ENCODE data around the gene SEMA4C.
"Not testable (repeated sequence)": the region's sequence is repeated elsewhere in the genome, so short reads cannot be mapped to it uniquely, and the experiment has no call there.

SEMA4C gene

DNA sequence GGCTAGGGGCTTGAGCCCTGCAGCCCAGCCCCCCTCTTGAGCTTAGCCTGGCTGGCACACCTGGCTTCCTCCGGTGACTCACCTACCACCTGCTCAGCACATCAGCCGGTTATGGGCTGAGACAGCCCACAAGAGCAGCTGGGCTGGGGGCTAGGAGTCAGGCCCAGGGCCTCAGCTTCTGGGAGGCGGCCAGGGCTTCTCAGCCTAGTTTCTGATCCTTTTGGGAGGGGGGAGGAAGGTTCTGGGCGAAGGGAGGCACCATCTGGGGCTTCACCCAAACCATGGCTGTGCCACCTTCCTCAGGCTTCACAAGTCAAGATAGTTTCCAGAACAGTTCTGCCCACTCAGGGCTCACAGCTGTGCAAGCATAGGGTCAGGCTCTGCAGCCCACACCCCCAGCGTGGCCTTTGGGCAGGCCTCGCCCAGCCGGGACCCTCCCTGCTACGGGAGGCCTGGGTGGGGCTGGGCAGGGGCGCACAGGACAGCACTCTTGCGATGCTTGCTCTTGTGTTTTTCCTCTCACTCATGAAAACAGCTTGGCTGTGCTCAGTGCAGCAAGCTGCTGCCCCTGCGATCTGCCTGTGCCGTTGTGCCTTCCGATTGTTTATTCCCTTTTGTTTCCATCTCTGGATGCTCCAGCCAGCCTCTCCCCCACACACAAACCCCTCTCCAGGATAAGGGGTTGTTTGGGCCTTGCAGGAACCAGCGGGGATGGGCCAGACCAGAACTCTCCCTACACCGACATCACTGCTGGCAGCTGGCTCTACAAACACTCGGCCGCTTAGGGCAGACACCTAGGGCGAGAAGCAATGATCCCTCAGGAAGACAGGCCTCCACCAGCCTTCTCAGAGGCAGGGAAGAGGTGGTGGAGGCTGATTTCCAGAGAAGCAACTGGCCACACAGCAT lies 26.1 kb upstream of the SEMA4C start:
- no peak for DNase-seq

DNA sequence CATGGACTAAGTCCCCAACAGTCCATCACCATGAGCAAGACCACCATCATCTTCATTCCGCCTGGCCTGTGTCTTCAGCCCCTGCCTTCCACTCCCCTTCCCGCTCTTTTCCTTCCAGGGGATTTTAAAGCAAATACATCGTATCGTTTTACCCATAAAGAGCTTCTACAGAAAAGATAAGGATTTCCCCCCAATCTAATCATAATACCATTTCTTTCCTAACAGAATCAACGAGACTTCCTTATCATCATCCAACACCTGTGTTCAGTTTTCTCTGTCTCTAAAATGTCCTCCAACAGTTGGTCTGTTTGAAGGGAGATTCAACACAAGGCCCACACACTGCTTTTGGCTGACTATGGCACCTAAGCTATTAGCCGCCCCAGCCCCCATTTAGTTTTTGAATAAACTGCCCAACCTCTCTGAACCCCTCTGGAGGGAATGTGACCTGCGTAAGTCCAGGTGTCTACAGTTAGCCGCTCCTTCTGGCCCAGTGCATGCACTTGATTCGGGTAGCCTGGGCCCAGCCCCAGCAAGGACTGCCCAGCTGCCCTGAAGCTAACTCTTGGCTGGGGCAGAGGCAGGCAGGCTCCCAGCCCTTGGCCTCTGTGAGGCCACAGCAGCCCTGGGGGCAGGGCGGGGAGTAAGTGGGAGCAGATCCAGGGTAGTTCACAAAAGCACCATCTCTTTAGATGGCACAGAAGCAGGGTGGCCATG lies 25.3 kb upstream of the SEMA4C start:
- no peak for DNase-seq

DNA sequence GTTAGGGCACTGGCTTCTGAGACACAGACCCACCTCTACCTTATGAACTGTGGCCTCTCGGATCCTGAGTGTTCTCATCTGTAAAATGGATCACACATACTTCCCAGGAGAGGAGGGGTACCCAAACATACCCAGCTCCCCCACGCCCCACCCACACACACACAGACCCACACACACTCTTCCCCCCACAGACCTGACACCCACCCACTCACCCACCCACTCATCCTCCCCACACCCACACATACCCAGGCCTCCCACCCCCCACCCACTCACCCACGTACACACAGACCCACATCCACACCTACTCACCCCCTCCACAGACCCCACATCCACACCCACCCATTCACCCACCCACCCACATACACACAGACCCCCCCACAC lies 24.3 kb upstream of the SEMA4C start:
- no peak for DNase-seq

GRCh38 chr2:96893289-96894150 lies 23.6 kb upstream of the SEMA4C start:
- no peak for DNase-seq

GRCh38 chr2:96891591-96892333 lies 21.9 kb upstream of the SEMA4C start:
- peak; percentile 30 for DNase-seq

GRCh38 chr2:96890726-96891385 lies 21.0 kb upstream of the SEMA4C start:
- DNase-seq, result no peak

GRCh38 chr2:96890252-96890651 lies 20.4 kb upstream of the SEMA4C start:
- DNase-seq, result no peak

GRCh38 chr2:96889502-96889901 lies 19.6 kb upstream of the SEMA4C start:
- not testable (repeated sequence) for DNase-seq

- no peak for DNase-seq
Observed at GRCh38 chr2:96888072-96889011, 18.5 kb upstream of the SEMA4C start.

- no peak for DNase-seq
Observed at GRCh38 chr2:96887493-96888012, 17.7 kb upstream of the SEMA4C start.

- DNase-seq, result no peak
Observed at GRCh38 chr2:96885432-96886347, 15.8 kb upstream of the SEMA4C start.

- no peak for DNase-seq
Observed at GRCh38 chr2:96884299-96885094, 14.6 kb upstream of the SEMA4C start.

GRCh38 chr2:96883306-96883705 lies 13.4 kb upstream of the SEMA4C start:
- DNase-seq, result no peak

DNA sequence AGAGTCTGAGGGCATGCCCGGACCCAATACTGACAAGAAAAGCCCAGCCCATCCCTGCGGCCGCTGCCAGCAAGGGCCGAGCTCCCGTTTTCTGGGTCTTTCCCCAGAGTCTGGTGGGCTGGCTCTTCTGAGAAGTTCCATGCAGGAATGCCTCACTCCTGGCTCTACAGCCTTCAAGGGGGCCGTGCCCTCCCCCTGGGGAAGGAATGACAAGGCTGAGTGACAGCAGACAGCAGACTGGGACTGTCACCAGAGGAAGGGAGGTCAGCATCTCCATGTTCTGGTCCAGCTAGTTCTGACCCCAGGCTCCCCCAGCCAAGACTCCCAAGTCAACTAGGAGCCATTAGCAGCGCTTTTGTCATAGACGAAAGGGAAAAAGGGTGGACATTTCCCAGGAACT lies 13.0 kb upstream of the SEMA4C start:
- DNase-seq, result no peak

DNA sequence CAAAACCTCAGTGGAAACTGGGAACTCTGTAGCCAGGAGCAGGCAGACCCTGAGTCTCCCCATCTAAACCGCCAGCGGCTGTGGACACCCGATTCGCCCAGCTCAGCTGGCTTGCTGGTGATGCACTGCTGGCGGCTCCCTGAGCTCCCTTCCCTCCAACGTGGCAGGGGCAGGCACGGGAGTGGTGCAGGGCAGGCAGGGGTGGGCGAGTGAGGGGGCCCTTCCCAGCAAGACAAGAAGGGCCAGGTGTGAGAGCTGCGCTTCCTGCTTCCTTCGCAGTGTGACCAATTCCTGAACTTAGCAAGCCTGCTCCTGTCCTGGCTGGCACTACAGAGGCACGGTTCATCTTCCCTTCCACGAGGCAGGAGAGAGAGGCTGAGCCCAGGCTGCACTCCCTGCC lies 12.3 kb upstream of the SEMA4C start:
- DNase-seq, result no peak

- DNase-seq, result no peak
Observed at GRCh38 chr2:96881349-96882195, 11.7 kb upstream of the SEMA4C start.

GRCh38 chr2:96880891-96881273 lies 11.0 kb upstream of the SEMA4C start:
- no peak for DNase-seq

Measured in CD4-positive, alpha-beta T cell treated with Interleukin-17A for 1 hour (primary cell).